A549 (cell line): Measurements from ENCODE around the gene DRC3.

Experiments used
- CBX2 ChIP-seq: fragments of 200-600 bp; sonication (generic); IDR thresholded peaks from 2 replicates; pipeline ENCODE4 v1.6.1; 2016; ENCODE audit warnings: low read depth, mild to moderate bottlenecking, borderline replicate concordance
- GATA3 ChIP-seq: IDR thresholded peaks from 2 replicates; pipeline ENCODE4 v1.6.1; 2012; ENCODE audit warnings: borderline replicate concordance
- POLR2A ChIP-seq: IDR thresholded peaks from 2 replicates; pipeline ENCODE4 v1.6.1; 2012; ENCODE audit warnings: mild to moderate bottlenecking, low read length
- POLR2AphosphoS2 ChIP-seq: conservative IDR thresholded peaks from 2 replicates; pipeline ENCODE4 v1.6.1; 2012; ENCODE audit warnings: low read length, improper control_type of control experiment, inconsistent platforms
- RARB ChIP-seq: fragments of 250-450 bp; sonication (Bioruptor Pico); IDR thresholded peaks from 2 replicates; pipeline ENCODE4 v1.8.0; 2021; ENCODE audit warnings: mild to moderate bottlenecking, moderate library complexity
- RCOR1 ChIP-seq: fragments of 150-350 bp; IDR thresholded peaks from 2 replicates; pipeline ENCODE4 v1.6.1; 2014; ENCODE audit warnings: antibody characterized with exemption, low read length, low read depth
- RFX5 ChIP-seq: fragments of 450-650 bp; IDR thresholded peaks from 2 replicates; pipeline ENCODE4 v1.7.1; 2014; ENCODE audit warnings: antibody characterized with exemption, mild to moderate bottlenecking, moderate library complexity
- SMC3 ChIP-seq: fragments of >200 bp; sonication (Bioruptor Twin); formaldehyde crosslinking; IDR thresholded peaks from 3 replicates; pipeline ENCODE4 v1.6.1; 2018; ENCODE audit warnings: inconsistent platforms
- TF ChIP-seq, protein P1 (sequence below): IDR thresholded peaks from 2 replicates; pipeline ENCODE4 v1.6.1; 2012
- TF ChIP-seq, protein P2 (sequence below): fragments of >200 bp; sonication (Bioruptor Twin); formaldehyde crosslinking; IDR thresholded peaks from 3 replicates; pipeline ENCODE4 v1.5.1; 2016

DNA sequence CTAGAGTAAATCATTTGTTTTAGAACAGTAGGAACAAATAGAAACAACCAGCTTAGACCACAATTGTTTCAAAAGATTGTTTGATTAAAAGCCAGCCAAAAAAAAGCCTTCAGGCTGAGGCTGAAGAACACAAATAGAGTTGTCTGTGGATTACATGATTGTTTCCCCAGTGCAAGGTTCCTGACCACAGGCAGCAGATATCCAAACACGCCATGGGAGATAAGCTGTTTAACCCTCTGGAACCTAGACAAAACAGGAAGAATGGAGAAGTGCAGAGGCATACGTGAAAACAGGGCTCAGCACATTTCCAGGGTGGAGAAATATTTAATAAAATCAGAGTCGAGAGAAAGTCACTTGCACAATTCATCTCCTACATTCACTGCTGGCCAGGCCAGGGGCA is 45.3 kb downstream of the DRC3 start:
- TF ChIP-seq, protein P1, sequence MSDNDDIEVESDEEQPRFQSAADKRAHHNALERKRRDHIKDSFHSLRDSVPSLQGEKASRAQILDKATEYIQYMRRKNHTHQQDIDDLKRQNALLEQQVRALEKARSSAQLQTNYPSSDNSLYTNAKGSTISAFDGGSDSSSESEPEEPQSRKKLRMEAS, result no peak
- TF ChIP-seq SMC3, result no peak
- TF ChIP-seq POLR2AphosphoS2, result no peak
- TF ChIP-seq RARB, result no peak
- TF ChIP-seq, protein P2, sequence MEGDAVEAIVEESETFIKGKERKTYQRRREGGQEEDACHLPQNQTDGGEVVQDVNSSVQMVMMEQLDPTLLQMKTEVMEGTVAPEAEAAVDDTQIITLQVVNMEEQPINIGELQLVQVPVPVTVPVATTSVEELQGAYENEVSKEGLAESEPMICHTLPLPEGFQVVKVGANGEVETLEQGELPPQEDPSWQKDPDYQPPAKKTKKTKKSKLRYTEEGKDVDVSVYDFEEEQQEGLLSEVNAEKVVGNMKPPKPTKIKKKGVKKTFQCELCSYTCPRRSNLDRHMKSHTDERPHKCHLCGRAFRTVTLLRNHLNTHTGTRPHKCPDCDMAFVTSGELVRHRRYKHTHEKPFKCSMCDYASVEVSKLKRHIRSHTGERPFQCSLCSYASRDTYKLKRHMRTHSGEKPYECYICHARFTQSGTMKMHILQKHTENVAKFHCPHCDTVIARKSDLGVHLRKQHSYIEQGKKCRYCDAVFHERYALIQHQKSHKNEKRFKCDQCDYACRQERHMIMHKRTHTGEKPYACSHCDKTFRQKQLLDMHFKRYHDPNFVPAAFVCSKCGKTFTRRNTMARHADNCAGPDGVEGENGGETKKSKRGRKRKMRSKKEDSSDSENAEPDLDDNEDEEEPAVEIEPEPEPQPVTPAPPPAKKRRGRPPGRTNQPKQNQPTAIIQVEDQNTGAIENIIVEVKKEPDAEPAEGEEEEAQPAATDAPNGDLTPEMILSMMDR, result no peak
- no peak for TF ChIP-seq GATA3
- no peak for TF ChIP-seq POLR2A
- no peak for TF ChIP-seq CBX2
- TF ChIP-seq RCOR1, result no peak
- TF ChIP-seq RFX5, result no peak
